ENCODE measurements around the gene DGKG. TPM values are rescaled to one million over a fixed set of nuclear protein-coding genes. Genes with fewer than 3 reads are reported as not detected.

Gene DGKG
- total RNA-seq, 1 experiment from 2014 or later = 0.04 TPM

DNA sequence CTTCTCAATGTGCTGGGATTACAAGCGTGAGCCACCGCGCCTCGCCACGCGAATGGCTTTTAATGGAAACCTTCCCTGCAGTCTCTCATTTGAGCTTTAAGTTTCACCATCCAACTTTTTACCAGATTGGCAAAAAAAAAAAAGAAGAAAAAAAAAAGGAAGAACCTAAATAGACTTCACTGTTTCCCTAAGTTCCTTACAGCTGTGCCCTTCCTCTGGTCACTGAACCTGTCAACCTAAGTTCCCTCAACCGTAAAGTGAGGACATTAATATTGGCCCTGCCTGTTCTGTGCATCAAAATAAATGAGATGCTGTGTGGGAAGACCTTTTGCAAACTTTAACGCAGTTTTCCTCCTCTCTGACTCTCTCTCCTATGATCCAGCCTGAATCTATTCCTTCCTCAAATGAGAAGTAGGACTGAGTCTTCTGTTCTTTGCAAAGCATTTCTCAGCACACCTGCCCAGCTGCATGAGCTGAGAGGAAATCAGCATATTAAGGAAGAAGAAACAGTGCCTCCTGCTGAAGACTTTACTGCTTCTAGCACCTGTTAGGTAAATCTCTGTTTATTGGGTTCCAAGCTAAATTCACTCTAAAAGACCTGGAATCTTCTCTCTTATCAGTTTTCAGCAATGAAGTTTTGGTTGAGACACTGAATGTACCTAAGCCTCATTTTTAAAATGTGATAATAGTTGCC, 153.6 kb downstream of the DGKG start:
- no peak overlapping the region for H2AFZ ChIP-seq (ENCODE audit: low read length)
- H3K36me3 ChIP-seq (ENCODE audit: insufficient read depth, low read length) = no peaks in the 10 kb centered on the region
- H3K27ac ChIP-seq (ENCODE audit: low read length) = no peak overlapping the region
- no peaks in the 10 kb centered on the region for H3K9me2 ChIP-seq (replicated peaks; ENCODE audit: insufficient read depth, low read length)
- H3K9me3 ChIP-seq (ENCODE audit: low read length) = no peaks in the 10 kb centered on the region
- no peaks in the 10 kb centered on the region for H3K27me3 ChIP-seq (ENCODE audit: low read length)
- H3K4me2 ChIP-seq (ENCODE audit: low read depth, low read length, poor library complexity, severe bottlenecking) = no peak overlapping the region
- H3K4me1 ChIP-seq (ENCODE audit: low read length) = no peaks in the 10 kb centered on the region
- H3K4me3 ChIP-seq (ENCODE audit: low read length) = no peak overlapping the region
- no peak overlapping the region for H3K9ac ChIP-seq (ENCODE audit: low read length)
- peak; percentile 67 for DNase-seq
- H3K79me2 ChIP-seq (ENCODE audit: low read length) = no peaks in the 10 kb centered on the region
- H4K20me1 ChIP-seq (ENCODE audit: insufficient read depth, low read depth, low read length) = no peaks in the 10 kb centered on the region

DNA sequence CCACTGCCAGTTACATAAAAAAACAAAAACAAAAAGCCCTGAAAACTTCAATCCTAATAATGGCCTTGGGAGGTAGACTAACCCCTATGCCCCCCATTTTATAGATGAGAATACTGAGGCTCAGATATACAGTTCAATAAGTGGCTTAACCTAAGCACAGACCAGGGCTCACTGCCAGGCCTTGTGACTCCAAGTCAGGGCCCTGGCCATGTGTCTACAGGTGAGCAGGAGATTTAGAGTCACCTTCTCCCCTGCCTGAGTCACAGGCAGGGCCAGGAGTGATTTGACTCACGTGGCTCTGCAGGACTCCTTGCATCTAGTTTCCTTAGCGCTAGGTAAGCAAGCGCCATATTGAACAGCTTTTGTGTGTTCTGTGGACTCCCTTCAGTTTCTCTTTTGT, 154.5 kb downstream of the DGKG start:
- no peaks in the 10 kb centered on the region for H3K36me3 ChIP-seq (ENCODE audit: insufficient read depth, low read length)
- H3K79me2 ChIP-seq (ENCODE audit: low read length) = no peaks in the 10 kb centered on the region
- H3K4me3 ChIP-seq (ENCODE audit: low read length) = no peak overlapping the region
- no peaks in the 10 kb centered on the region for H4K20me1 ChIP-seq (ENCODE audit: insufficient read depth, low read depth, low read length)
- no peaks in the 10 kb centered on the region for H3K4me1 ChIP-seq (ENCODE audit: low read length)
- no peak overlapping the region for H2AFZ ChIP-seq (ENCODE audit: low read length)
- no peaks in the 10 kb centered on the region for H3K27me3 ChIP-seq (ENCODE audit: low read length)
- H3K4me2 ChIP-seq (ENCODE audit: low read depth, low read length, poor library complexity, severe bottlenecking) = no peak overlapping the region
- H3K9me2 ChIP-seq (replicated peaks; ENCODE audit: insufficient read depth, low read length) = no peaks in the 10 kb centered on the region
- DNase-seq = no peak
- no peak overlapping the region for H3K9ac ChIP-seq (ENCODE audit: low read length)
- no peaks in the 10 kb centered on the region for H3K9me3 ChIP-seq (ENCODE audit: low read length)
- no peak overlapping the region for H3K27ac ChIP-seq (ENCODE audit: low read length)

DNA sequence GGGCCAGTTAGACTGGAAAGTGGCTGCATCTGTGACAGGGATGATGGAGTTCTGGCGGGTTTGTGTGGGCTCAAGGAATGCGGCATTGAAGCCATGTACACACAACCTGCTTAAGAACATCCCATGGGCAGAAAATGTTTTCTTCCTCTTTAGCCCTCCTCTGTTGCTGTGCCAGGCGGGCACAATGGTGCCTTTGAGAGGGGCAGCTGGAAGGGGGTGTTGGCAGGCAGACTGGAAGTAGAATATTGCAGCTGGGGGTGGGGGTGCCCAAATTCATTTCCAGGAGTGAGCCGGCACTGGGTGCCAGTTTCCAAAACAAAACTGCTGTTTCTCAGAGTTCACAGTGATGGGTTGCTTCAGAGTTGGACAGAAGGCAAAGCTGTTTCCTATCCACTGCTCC, 161.3 kb downstream of the DGKG start:
- Histone ChIP-seq H4K20me1 (ENCODE audit: insufficient read depth, low read depth, low read length) (no peaks in the 10 kb centered on the region), H3K27me3 (ENCODE audit: low read length) (no peaks in the 10 kb centered on the region), H3K9ac (ENCODE audit: low read length) (no peak overlapping the region), H3K4me1 (ENCODE audit: low read length) (no peaks in the 10 kb centered on the region), H3K4me3 (ENCODE audit: low read length) (no peak overlapping the region), H3K27ac (ENCODE audit: low read length) (no peak overlapping the region), H3K9me3 (ENCODE audit: low read length) (no peaks in the 10 kb centered on the region), H3K4me2 (ENCODE audit: low read depth, low read length, poor library complexity, severe bottlenecking) (no peak overlapping the region), H3K36me3 (ENCODE audit: insufficient read depth, low read length) (no peaks in the 10 kb centered on the region), H3K79me2 (ENCODE audit: low read length) (no peaks in the 10 kb centered on the region), H2AFZ (ENCODE audit: low read length) (no peak overlapping the region), H3K9me2 (replicated peaks; ENCODE audit: insufficient read depth, low read length) (no peaks in the 10 kb centered on the region)
- no peak for DNase-seq

DNA sequence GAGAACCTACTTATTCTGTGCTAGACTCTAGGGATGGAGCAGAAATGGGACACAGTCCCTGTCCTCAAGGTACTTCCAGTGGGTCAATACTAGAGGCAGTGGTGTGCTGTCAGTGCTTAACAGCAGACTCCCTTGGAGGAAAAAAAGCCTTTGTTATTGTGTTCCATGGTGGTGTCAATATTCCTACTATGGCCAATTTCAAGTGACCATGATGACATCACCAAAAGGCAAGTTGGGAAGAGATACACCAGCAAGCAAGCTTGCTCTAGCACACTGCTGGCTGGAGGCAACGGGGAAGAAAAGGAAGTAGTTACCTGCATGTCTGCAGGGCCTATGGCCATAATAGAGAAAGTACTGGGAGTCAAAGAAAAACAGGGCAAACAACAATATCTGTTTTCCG, 163.6 kb downstream of the DGKG start:
- H4K20me1 ChIP-seq (ENCODE audit: insufficient read depth, low read depth, low read length) = no peaks in the 10 kb centered on the region
- H3K27me3 ChIP-seq (ENCODE audit: low read length) = no peaks in the 10 kb centered on the region
- H3K27ac ChIP-seq (ENCODE audit: low read length) = no peak overlapping the region
- H3K79me2 ChIP-seq (ENCODE audit: low read length) = no peaks in the 10 kb centered on the region
- H2AFZ ChIP-seq (ENCODE audit: low read length) = no peak overlapping the region
- H3K9me3 ChIP-seq (ENCODE audit: low read length) = no peaks in the 10 kb centered on the region
- no peaks in the 10 kb centered on the region for H3K9me2 ChIP-seq (replicated peaks; ENCODE audit: insufficient read depth, low read length)
- H3K4me2 ChIP-seq (ENCODE audit: low read depth, low read length, poor library complexity, severe bottlenecking) = no peak overlapping the region
- no peak overlapping the region for H3K9ac ChIP-seq (ENCODE audit: low read length)
- no peak overlapping the region for H3K4me3 ChIP-seq (ENCODE audit: low read length)
- H3K4me1 ChIP-seq (ENCODE audit: low read length) = no peaks in the 10 kb centered on the region
- DNase-seq = no peak
- H3K36me3 ChIP-seq (ENCODE audit: insufficient read depth, low read length) = no peaks in the 10 kb centered on the region

- Histone ChIP-seq H3K4me1 (ENCODE audit: low read length) (no peaks in the 10 kb centered on the region), H3K4me3 (ENCODE audit: low read length) (no peak overlapping the region), H3K27ac (ENCODE audit: low read length) (no peak overlapping the region), H3K27me3 (ENCODE audit: low read length) (no peaks in the 10 kb centered on the region), H2AFZ (ENCODE audit: low read length) (no peak overlapping the region), H3K9ac (ENCODE audit: low read length) (no peak overlapping the region), H3K9me3 (ENCODE audit: low read length) (no peaks in the 10 kb centered on the region), H3K4me2 (ENCODE audit: low read depth, low read length, poor library complexity, severe bottlenecking) (no peak overlapping the region), H4K20me1 (ENCODE audit: insufficient read depth, low read depth, low read length) (no peaks in the 10 kb centered on the region), H3K9me2 (replicated peaks; ENCODE audit: insufficient read depth, low read length) (no peaks in the 10 kb centered on the region), H3K36me3 (ENCODE audit: insufficient read depth, low read length) (no peaks in the 10 kb centered on the region), H3K79me2 (ENCODE audit: low read length) (no peaks in the 10 kb centered on the region)
- DNase-seq = no peak
Measured at GRCh38 chr3:186194451-186194811, 167.6 kb downstream of the DGKG start.

DNA sequence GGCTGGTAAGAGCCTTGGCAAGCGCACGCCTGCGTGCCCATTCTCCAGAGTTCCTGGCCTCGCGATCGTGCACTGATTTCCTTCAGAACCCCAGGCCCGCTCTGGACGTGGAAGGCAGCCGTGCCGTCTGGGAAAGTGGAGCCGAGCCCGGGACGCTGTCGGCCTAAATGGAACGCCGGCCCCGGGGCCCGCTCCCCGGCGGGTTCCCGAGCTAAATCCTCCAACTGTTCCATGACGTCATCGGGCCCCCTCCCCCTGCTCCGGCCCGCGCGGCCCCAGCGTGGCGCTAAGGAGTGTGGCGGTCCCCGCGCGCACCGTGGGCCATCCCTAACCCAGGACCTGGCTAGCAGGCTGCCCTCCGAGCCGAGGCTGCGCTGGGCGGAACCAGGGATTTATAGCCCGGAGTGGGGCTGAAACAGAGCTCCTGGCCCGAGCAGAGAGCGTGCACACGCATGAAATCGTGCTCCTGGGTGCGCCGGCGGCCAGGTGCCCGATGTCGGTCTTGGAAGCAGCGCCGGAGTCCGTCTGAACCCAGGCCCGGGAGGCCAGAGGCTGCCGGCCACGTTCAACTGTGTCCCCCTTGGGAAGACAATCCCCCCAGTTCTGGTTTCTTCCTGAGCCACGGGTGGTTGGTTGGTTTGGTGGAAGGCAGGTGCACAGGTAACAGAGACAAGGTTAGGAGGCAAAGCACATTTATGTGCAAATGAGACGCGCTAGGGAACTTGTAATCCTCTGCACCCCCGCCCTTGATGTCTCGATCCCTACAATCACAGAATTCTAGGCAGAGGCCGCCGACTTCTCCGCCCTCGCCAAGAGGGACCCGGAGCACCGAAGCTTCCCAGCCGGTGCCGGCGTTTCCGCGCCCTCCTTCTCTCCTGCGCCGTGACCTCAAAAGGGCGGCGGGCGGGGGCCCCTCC, 168.2 kb downstream of the DGKG start:
- H3K27me3 ChIP-seq (ENCODE audit: low read length) = no peaks in the 10 kb centered on the region
- no peaks in the 10 kb centered on the region for H4K20me1 ChIP-seq (ENCODE audit: insufficient read depth, low read depth, low read length)
- no peaks in the 10 kb centered on the region for H3K79me2 ChIP-seq (ENCODE audit: low read length)
- no peak overlapping the region for H3K27ac ChIP-seq (ENCODE audit: low read length)
- H3K4me3 ChIP-seq (ENCODE audit: low read length) = no peak overlapping the region
- no peaks in the 10 kb centered on the region for H3K4me1 ChIP-seq (ENCODE audit: low read length)
- no peak overlapping the region for H2AFZ ChIP-seq (ENCODE audit: low read length)
- H3K4me2 ChIP-seq (ENCODE audit: low read depth, low read length, poor library complexity, severe bottlenecking) = no peak overlapping the region
- DNase-seq = no peak
- H3K9me2 ChIP-seq (replicated peaks; ENCODE audit: insufficient read depth, low read length) = no peaks in the 10 kb centered on the region
- no peaks in the 10 kb centered on the region for H3K9me3 ChIP-seq (ENCODE audit: low read length)
- H3K9ac ChIP-seq (ENCODE audit: low read length) = no peak overlapping the region
- H3K36me3 ChIP-seq (ENCODE audit: insufficient read depth, low read length) = no peaks in the 10 kb centered on the region

GRCh38 chr3:186192823-186193222, 169.2 kb downstream of the DGKG start:
- no peak overlapping the region for H3K9ac ChIP-seq (ENCODE audit: low read length)
- no peaks in the 10 kb centered on the region for H3K27me3 ChIP-seq (ENCODE audit: low read length)

DNA sequence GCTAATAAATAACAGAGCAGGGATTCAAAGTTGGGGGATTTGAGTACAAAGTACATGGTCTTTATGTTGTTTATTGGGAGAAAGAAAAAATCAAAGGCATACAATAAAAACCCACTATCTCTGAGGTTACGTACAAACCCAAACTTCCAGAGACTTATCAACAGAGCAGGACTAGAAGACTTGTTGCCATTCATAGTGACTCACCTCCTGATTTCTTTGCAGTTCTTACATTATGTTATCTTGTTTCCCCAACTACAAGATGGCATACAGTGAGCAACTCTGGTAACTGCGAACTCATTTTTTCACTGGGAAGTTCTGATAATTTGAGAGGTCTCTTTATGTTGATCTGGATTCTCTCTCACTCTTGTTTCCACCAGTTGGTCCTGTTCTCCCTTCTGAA, 172.5 kb downstream of the DGKG start:
- no peaks in the 10 kb centered on the region for H3K36me3 ChIP-seq (ENCODE audit: insufficient read depth, low read length)

More at GRCh38 chr3:186192823-186193222, 169.2 kb downstream of the DGKG start:
- no peak overlapping the region for H3K4me3 ChIP-seq (ENCODE audit: low read length)
- no peaks in the 10 kb centered on the region for H3K36me3 ChIP-seq (ENCODE audit: insufficient read depth, low read length)
- H3K9me2 ChIP-seq (replicated peaks; ENCODE audit: insufficient read depth, low read length) = no peaks in the 10 kb centered on the region
- no peaks in the 10 kb centered on the region for H3K4me1 ChIP-seq (ENCODE audit: low read length)
- H3K27ac ChIP-seq (ENCODE audit: low read length) = no peak overlapping the region
- H2AFZ ChIP-seq (ENCODE audit: low read length) = no peak overlapping the region
- no peak for DNase-seq
- H3K9me3 ChIP-seq (ENCODE audit: low read length) = no peaks in the 10 kb centered on the region
- no peaks in the 10 kb centered on the region for H3K79me2 ChIP-seq (ENCODE audit: low read length)
- no peak overlapping the region for H3K4me2 ChIP-seq (ENCODE audit: low read depth, low read length, poor library complexity, severe bottlenecking)
- no peaks in the 10 kb centered on the region for H4K20me1 ChIP-seq (ENCODE audit: insufficient read depth, low read depth, low read length)

More for the DNA sequence above, 172.5 kb downstream of the DGKG start:
- Histone ChIP-seq H3K4me1 (ENCODE audit: low read length) (peaks cover 5% of the 10 kb centered on the region; the same call in 1 of the 2 replicates), H3K9me2 (replicated peaks; ENCODE audit: insufficient read depth, low read length) (no peaks in the 10 kb centered on the region), H3K27me3 (ENCODE audit: low read length) (no peaks in the 10 kb centered on the region), H4K20me1 (ENCODE audit: insufficient read depth, low read depth, low read length) (no peaks in the 10 kb centered on the region), H2AFZ (ENCODE audit: low read length) (no peak overlapping the region), H3K4me2 (ENCODE audit: low read depth, low read length, poor library complexity, severe bottlenecking) (no peak overlapping the region), H3K27ac (ENCODE audit: low read length) (no peak overlapping the region), H3K79me2 (ENCODE audit: low read length) (no peaks in the 10 kb centered on the region), H3K9ac (ENCODE audit: low read length) (no peak overlapping the region), H3K4me3 (ENCODE audit: low read length) (no peak overlapping the region), H3K9me3 (ENCODE audit: low read length) (no peaks in the 10 kb centered on the region)
- DNase-seq = no peak
